HFFc6 (cell line): Measurements from ENCODE around the gene ESCO1. TPM values are rescaled to one million over a fixed set of nuclear protein-coding genes. Genes with fewer than 3 reads are reported as not detected.

Experiments
- DNase-seq: peaks from one replicate; pipeline ENCODE4 v3.0.0-alpha.2; 2018
- H3K27ac Mint-ChIP-seq: 2 replicates; pipeline ENCODE4 v1.8.0; 2020; ENCODE audit warnings: mild to moderate bottlenecking, mixed read lengths
- H3K27me3 Mint-ChIP-seq: 2 replicates; pipeline ENCODE4 v1.8.0; 2021; ENCODE audit warnings: mild to moderate bottlenecking, moderate library complexity, mixed read lengths; ENCODE audit not compliant: insufficient read depth
- H3K36me3 Mint-ChIP-seq: 2 replicates; pipeline ENCODE4 v1.8.0; 2021; ENCODE audit warnings: low read depth, mixed read lengths
- H3K4me1 Mint-ChIP-seq: 2 replicates; pipeline ENCODE4 v1.8.0; 2020; ENCODE audit warnings: low read depth, mixed read lengths
- H3K4me3 Mint-ChIP-seq: 2 replicates; pipeline ENCODE4 v1.8.0; 2020; ENCODE audit warnings: mild to moderate bottlenecking, moderate library complexity, mixed read lengths
- H3K9me3 Mint-ChIP-seq: 2 replicates; pipeline ENCODE4 v1.8.0; 2020; ENCODE audit warnings: mild to moderate bottlenecking, mixed read lengths
- CTCF ChIP-seq: fragments of 200-600 bp; sonication (generic); IDR thresholded peaks from 2 replicates; pipeline ENCODE4 v1.5.0; 2021; ENCODE audit warnings: antibody characterized with exemption, mild to moderate bottlenecking
- total RNA-seq, 6 experiments: library from RNA; stranded (reverse); fragmentation: NEBNext Ultra II Directional; extraction: Animal tissue kit (Norgen Biotek cat#: 25700); gene quantifications; 2 replicates in 1 of 6; 3 replicates in 5 of 6; pipeline ENCODE4 v1.2.3, GENCODE V29; 2021

ESCO1 gene
- total RNA-seq, 6 experiments from 2014 or later: 5.8 to 7.7 (median 6.7) TPM

- TF ChIP-seq CTCF: no peak
- no peaks in the 10 kb centered on the region for H3K9me3 Mint-ChIP-seq
- no peak for DNase-seq
Observed at GRCh38 chr18:21604671-21605070, 4.2 kb upstream of the ESCO1 start.

GRCh38 chr18:21602299-21602587 is 1.7 kb upstream of the ESCO1 start:
- no peak for DNase-seq
- Mint-ChIP-seq H3K4me3 (no peak overlapping the region), H3K4me1 (peaks cover 19% of the 10 kb centered on the region), H3K36me3 (no peaks in the 10 kb centered on the region), H3K27me3 (no peaks in the 10 kb centered on the region), H3K27ac (no peak overlapping the region), H3K9me3 (no peaks in the 10 kb centered on the region)
- TF ChIP-seq CTCF: no peak

More at GRCh38 chr18:21604671-21605070, 4.2 kb upstream of the ESCO1 start:
- H3K36me3 Mint-ChIP-seq: no peaks in the 10 kb centered on the region
- H3K4me3 Mint-ChIP-seq: no peak overlapping the region; the same call in 1 of the 2 replicates
- peaks cover 8% of the 10 kb centered on the region; the same call in 1 of the 2 replicates for H3K4me1 Mint-ChIP-seq
- no peaks in the 10 kb centered on the region for H3K27me3 Mint-ChIP-seq
- H3K27ac Mint-ChIP-seq: no peak overlapping the region

GRCh38 chr18:21599585-21600525 is 649 bp downstream of the ESCO1 start:
- TF ChIP-seq CTCF: no peak
- Mint-ChIP-seq H3K27ac (peak overlapping the region; percentile 99), H3K27me3 (no peaks in the 10 kb centered on the region), H3K4me1 (peaks cover 18% of the 10 kb centered on the region), H3K9me3 (no peaks in the 10 kb centered on the region), H3K4me3 (peak overlapping the region; percentile 95), H3K36me3 (no peaks in the 10 kb centered on the region)
- no peak for DNase-seq

GRCh38 chr18:21598726-21599584 is 1.5 kb downstream of the ESCO1 start:
- Mint-ChIP-seq H3K4me1 (peaks cover 14% of the 10 kb centered on the region), H3K9me3 (no peaks in the 10 kb centered on the region), H3K27me3 (no peaks in the 10 kb centered on the region), H3K36me3 (no peaks in the 10 kb centered on the region), H3K4me3 (peak overlapping the region; percentile 95), H3K27ac (no peak overlapping the region; the same call in 1 of the 2 replicates)
- no peak for TF ChIP-seq CTCF
- no peak for DNase-seq

GRCh38 chr18:21597620-21598019 is 2.9 kb downstream of the ESCO1 start:
- Mint-ChIP-seq H3K36me3 (no peaks in the 10 kb centered on the region), H3K4me1 (peaks cover 14% of the 10 kb centered on the region), H3K4me3 (no peak overlapping the region), H3K27me3 (no peaks in the 10 kb centered on the region), H3K27ac (no peak overlapping the region), H3K9me3 (no peaks in the 10 kb centered on the region)
- DNase-seq: no peak
- TF ChIP-seq CTCF: no peak
